Panc1 (cell line): ENCODE data around the gene PCDHGB5.

Experiments
- CTCF ChIP-seq: fragments of 450-650 bp; IDR thresholded peaks from 2 replicates; pipeline ENCODE4 v1.5.1; 2017; ENCODE audit warnings: mild to moderate bottlenecking
- POLR2AphosphoS5 ChIP-seq: IDR thresholded peaks from 2 replicates; pipeline ENCODE4 v1.6.1; 2012; ENCODE audit warnings: mild to moderate bottlenecking, low read depth, low read length, moderate library complexity
- TCF7L2 ChIP-seq: IDR thresholded peaks from 2 replicates; pipeline ENCODE4 v1.6.1; 2011; ENCODE audit warnings: mild to moderate bottlenecking, low read depth, low read length, inconsistent platforms
- TF ChIP-seq, protein P1 (sequence below), 2 experiments: IDR thresholded peaks; 2 replicates each; pipeline ENCODE4 v1.6.1; 2011 to 2012; ENCODE audit warnings: low read depth in 2 of 2, control low read depth in 1 of 2, low read length in 1 of 2, mild to moderate bottlenecking in 1 of 2, moderate library complexity in 1 of 2; ENCODE audit not compliant: insufficient read depth in 1 of 2

DNA sequence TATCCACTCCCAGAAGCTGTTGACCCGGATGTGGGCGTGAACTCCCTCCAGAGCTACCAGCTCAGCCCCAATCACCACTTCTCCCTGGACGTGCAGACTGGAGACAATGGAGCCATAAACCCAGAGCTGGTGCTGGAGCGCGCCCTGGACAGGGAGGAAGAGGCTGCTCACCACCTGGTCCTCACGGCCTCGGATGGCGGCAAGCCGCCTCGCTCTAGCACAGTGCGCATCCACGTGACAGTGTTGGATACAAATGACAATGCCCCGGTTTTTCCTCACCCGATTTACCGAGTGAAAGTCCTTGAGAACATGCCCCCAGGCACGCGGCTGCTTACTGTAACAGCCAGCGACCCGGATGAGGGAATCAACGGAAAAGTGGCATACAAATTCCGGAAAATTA, 4.5 kb upstream of the PCDHGB5 start:
- TF ChIP-seq CTCF (no peak), POLR2AphosphoS5 (no peak), TCF7L2 (no peak)
- TF ChIP-seq, protein P1, sequence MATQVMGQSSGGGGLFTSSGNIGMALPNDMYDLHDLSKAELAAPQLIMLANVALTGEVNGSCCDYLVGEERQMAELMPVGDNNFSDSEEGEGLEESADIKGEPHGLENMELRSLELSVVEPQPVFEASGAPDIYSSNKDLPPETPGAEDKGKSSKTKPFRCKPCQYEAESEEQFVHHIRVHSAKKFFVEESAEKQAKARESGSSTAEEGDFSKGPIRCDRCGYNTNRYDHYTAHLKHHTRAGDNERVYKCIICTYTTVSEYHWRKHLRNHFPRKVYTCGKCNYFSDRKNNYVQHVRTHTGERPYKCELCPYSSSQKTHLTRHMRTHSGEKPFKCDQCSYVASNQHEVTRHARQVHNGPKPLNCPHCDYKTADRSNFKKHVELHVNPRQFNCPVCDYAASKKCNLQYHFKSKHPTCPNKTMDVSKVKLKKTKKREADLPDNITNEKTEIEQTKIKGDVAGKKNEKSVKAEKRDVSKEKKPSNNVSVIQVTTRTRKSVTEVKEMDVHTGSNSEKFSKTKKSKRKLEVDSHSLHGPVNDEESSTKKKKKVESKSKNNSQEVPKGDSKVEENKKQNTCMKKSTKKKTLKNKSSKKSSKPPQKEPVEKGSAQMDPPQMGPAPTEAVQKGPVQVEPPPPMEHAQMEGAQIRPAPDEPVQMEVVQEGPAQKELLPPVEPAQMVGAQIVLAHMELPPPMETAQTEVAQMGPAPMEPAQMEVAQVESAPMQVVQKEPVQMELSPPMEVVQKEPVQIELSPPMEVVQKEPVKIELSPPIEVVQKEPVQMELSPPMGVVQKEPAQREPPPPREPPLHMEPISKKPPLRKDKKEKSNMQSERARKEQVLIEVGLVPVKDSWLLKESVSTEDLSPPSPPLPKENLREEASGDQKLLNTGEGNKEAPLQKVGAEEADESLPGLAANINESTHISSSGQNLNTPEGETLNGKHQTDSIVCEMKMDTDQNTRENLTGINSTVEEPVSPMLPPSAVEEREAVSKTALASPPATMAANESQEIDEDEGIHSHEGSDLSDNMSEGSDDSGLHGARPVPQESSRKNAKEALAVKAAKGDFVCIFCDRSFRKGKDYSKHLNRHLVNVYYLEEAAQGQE (IDR thresholded peaks at IDR 0.05; ENCODE audit: insufficient read depth in 1 of 2, low read depth in 2 of 2, low read length in 1 of 2), result no peak
